HepG2 (cell line): ENCODE data around the gene TTC31. TPM values are rescaled to one million over a fixed set of nuclear protein-coding genes. Genes with fewer than 3 reads are reported as not detected.
A peak's percentile ranks its signal among the peaks of the same experiment; 100 is the strongest.

ENCODE experiments used
- CBFB ChIP-seq: sonication (generic); formaldehyde crosslinking; IDR thresholded peaks from 2 replicates; pipeline ENCODE4 v1.4.0; 2020; ENCODE audit warnings: missing genetic modification reagents
- DPF2 ChIP-seq: sonication (generic); formaldehyde crosslinking; IDR thresholded peaks from 2 replicates; pipeline ENCODE4 v1.4.0; 2020; ENCODE audit warnings: mild to moderate bottlenecking, low read depth, missing genetic modification reagents, borderline replicate concordance
- DR1 ChIP-seq: sonication (generic); formaldehyde crosslinking; IDR thresholded peaks from 2 replicates; pipeline ENCODE4 v1.8.0; 2021; ENCODE audit warnings: mild to moderate bottlenecking, missing genetic modification reagents, inconsistent platforms
- IKZF4 ChIP-seq: sonication (generic); formaldehyde crosslinking; IDR thresholded peaks from 2 replicates; pipeline ENCODE4 v1.5.1; 2020; ENCODE audit warnings: borderline replicate concordance, mild to moderate bottlenecking, low read depth, missing genetic modification reagents; ENCODE audit errors: not compliant biosample characterization
- ISX ChIP-seq: sonication (generic); formaldehyde crosslinking; conservative IDR thresholded peaks from 2 replicates; pipeline ENCODE4 v1.5.0; 2020; ENCODE audit warnings: missing genetic modification reagents
- MAFK ChIP-seq, 2 experiments: IDR thresholded peaks in 1 of 2; conservative IDR thresholded peaks in 1 of 2; 2 replicates each; pipeline ENCODE4 v1.6.1; 2011; ENCODE audit warnings: improper control_type of control experiment in 2 of 2, low read length in 2 of 2
- MTF1 ChIP-seq: sonication (generic); formaldehyde crosslinking; IDR thresholded peaks from 2 replicates; pipeline ENCODE4 v1.5.0; 2020; ENCODE audit warnings: missing genetic modification reagents
- PAWR ChIP-seq: sonication (generic); formaldehyde crosslinking; IDR thresholded peaks from 2 replicates; pipeline ENCODE4 v1.4.0; 2020; ENCODE audit warnings: missing genetic modification reagents, mild to moderate bottlenecking, borderline replicate concordance
- PHF21A ChIP-seq: sonication (generic); formaldehyde crosslinking; IDR thresholded peaks from 2 replicates; pipeline ENCODE4 v1.5.0; 2020; ENCODE audit warnings: mild to moderate bottlenecking, missing genetic modification reagents
- PITX1 ChIP-seq: sonication (generic); formaldehyde crosslinking; IDR thresholded peaks from 2 replicates; pipeline ENCODE4 v1.5.1; 2020; ENCODE audit warnings: mild to moderate bottlenecking, missing genetic modification reagents
- RFXAP ChIP-seq: sonication (generic); formaldehyde crosslinking; IDR thresholded peaks from 2 replicates; pipeline ENCODE4 v1.4.0; 2020; ENCODE audit warnings: missing genetic modification reagents, borderline replicate concordance
- TGIF2 ChIP-seq: IDR thresholded peaks from 2 replicates; pipeline ENCODE4 v1.6.1; 2016; ENCODE audit warnings: control low read depth, missing compliant biosample characterization
- ZNF644 ChIP-seq: IDR thresholded peaks from 2 replicates; pipeline ENCODE4 v1.6.1; 2016; ENCODE audit warnings: low read depth
- ZNF746 ChIP-seq: sonication (generic); formaldehyde crosslinking; IDR thresholded peaks from 2 replicates; pipeline ENCODE4 v1.8.0; 2022; ENCODE audit warnings: mild to moderate bottlenecking, missing genetic modification reagents
- ZSCAN21 ChIP-seq: sonication (generic); formaldehyde crosslinking; IDR thresholded peaks from 2 replicates; pipeline ENCODE4 v1.8.0; 2022; ENCODE audit warnings: mild to moderate bottlenecking, missing genetic modification reagents, moderate library complexity, borderline replicate concordance
- polyA plus RNA-seq, 8 experiments: library from polyadenylated mRNA; depleted of rRNA in 3 of 8; stranded (reverse) in 7 of 8; unstranded in 1 of 8; fragments of >200 nt; fragmentation: Illumina TruSeq in 4 of 8; extraction: Trizol in 4 of 8; gene quantifications; 2 replicates each; pipeline versions ENCODE4 v1.2.1 to v1.2.3, GENCODE V29; 2011 to 2016; ENCODE audit warnings: low read depth in 4 of 8, missing spikeins in 1 of 8, mixed read lengths in 1 of 8; ENCODE audit not compliant: insufficient read depth in 1 of 8
- total RNA-seq, 5 experiments: library from RNA; depleted of rRNA; stranded (reverse); fragments of >200 nt; fragmentation: Illumina TruSeq; extraction: Trizol; gene quantifications; 2 replicates each; pipeline ENCODE4 v1.2.3, GENCODE V29; 2016; ENCODE audit warnings: low read depth in 1 of 5
- TF ChIP-seq, protein P1 (sequence below), 2 experiments: sonication (generic) in 1 of 2; formaldehyde crosslinking in 1 of 2; IDR thresholded peaks; 2 replicates each; pipeline versions ENCODE4 v1.5.1 to v1.6.1; 2011 to 2020; ENCODE audit warnings: borderline replicate concordance in 1 of 2, low read depth in 1 of 2, low read length in 1 of 2, mild to moderate bottlenecking in 1 of 2, missing genetic modification reagents in 1 of 2, moderate library complexity in 1 of 2
- TF ChIP-seq, protein P2 (sequence below): sonication (generic); formaldehyde crosslinking; IDR thresholded peaks from 2 replicates; pipeline ENCODE4 v1.4.0; 2020; ENCODE audit warnings: mild to moderate bottlenecking, missing genetic modification reagents
- TF ChIP-seq, protein P3 (sequence below): sonication (generic); formaldehyde crosslinking; IDR thresholded peaks from 2 replicates; pipeline ENCODE4 v1.5.1; 2020; ENCODE audit warnings: missing genetic modification reagents, mild to moderate bottlenecking, borderline replicate concordance
- TF ChIP-seq, protein P4 (sequence below): sonication (generic); formaldehyde crosslinking; IDR thresholded peaks from 2 replicates; pipeline ENCODE4 v1.5.0; 2020; ENCODE audit warnings: missing genetic modification reagents

TTC31 gene
- total and polyA plus RNA-seq, 2 of the 13 experiments (the other 11 are each of a cell fraction or from before 2014, with no cell fraction given) = 28.3 to 39.5 TPM

DNA sequence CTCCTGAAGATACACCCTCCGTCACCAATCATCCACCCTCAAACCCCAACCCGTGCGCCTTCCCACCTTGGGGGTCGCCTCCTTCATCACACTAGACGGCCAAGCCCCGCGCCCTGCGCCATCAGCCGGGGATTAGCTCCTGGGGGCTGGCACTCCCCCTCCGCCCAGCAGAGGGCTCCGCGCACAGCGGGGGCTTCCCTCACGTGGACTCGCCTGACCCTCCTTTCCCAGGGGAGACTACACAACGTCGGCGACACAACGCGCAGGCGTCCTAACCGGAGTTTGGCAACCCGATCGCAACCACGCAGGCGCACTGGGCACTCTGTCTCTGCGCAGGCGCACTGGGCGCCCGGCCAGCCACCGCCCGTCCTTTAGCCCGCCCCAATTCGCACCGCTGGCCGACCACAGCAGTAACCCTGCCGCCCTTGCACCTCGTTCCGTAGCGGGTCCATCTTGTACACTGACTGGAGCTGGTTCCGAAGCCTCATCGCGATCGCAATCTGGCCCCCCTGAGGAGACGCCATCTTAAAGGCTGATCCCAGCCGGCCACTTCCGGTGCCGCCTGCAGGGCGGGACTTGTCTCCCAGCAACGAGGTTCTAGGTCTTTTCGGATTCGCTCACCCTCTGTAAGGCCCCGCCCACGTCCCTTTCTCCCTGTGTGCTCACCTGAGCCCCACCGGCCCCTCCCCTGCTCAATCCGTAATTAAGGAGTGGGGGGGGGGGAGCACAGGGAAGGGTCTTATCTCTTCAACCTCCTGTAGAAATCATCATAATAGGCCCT, 24.5 kb downstream of the TTC31 start, which contains the start of gene PCGF1 (continued):
- TF ChIP-seq, protein P1, sequence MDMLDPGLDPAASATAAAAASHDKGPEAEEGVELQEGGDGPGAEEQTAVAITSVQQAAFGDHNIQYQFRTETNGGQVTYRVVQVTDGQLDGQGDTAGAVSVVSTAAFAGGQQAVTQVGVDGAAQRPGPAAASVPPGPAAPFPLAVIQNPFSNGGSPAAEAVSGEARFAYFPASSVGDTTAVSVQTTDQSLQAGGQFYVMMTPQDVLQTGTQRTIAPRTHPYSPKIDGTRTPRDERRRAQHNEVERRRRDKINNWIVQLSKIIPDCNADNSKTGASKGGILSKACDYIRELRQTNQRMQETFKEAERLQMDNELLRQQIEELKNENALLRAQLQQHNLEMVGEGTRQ (IDR thresholded peaks at IDR 0.05; ENCODE audit: low read depth, low read length) = peak; percentile 82
- TF ChIP-seq, protein P1 (CRISPR knock-in tag; IDR thresholded peaks at IDR 0.05; ENCODE audit: borderline replicate concordance) = peak; percentile 81
- no peak for TF ChIP-seq MAFK (conservative IDR thresholded peaks at IDR 0.05 in 1 of 2, IDR thresholded peaks at IDR 0.05 in 1 of 2; ENCODE audit: low read length in 2 of 2)
- TF ChIP-seq, protein P2, sequence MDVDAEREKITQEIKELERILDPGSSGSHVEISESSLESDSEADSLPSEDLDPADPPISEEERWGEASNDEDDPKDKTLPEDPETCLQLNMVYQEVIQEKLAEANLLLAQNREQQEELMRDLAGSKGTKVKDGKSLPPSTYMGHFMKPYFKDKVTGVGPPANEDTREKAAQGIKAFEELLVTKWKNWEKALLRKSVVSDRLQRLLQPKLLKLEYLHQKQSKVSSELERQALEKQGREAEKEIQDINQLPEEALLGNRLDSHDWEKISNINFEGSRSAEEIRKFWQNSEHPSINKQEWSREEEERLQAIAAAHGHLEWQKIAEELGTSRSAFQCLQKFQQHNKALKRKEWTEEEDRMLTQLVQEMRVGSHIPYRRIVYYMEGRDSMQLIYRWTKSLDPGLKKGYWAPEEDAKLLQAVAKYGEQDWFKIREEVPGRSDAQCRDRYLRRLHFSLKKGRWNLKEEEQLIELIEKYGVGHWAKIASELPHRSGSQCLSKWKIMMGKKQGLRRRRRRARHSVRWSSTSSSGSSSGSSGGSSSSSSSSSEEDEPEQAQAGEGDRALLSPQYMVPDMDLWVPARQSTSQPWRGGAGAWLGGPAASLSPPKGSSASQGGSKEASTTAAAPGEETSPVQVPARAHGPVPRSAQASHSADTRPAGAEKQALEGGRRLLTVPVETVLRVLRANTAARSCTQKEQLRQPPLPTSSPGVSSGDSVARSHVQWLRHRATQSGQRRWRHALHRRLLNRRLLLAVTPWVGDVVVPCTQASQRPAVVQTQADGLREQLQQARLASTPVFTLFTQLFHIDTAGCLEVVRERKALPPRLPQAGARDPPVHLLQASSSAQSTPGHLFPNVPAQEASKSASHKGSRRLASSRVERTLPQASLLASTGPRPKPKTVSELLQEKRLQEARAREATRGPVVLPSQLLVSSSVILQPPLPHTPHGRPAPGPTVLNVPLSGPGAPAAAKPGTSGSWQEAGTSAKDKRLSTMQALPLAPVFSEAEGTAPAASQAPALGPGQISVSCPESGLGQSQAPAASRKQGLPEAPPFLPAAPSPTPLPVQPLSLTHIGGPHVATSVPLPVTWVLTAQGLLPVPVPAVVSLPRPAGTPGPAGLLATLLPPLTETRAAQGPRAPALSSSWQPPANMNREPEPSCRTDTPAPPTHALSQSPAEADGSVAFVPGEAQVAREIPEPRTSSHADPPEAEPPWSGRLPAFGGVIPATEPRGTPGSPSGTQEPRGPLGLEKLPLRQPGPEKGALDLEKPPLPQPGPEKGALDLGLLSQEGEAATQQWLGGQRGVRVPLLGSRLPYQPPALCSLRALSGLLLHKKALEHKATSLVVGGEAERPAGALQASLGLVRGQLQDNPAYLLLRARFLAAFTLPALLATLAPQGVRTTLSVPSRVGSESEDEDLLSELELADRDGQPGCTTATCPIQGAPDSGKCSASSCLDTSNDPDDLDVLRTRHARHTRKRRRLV (CRISPR knock-in tag) = peak; percentile 62
- peak; percentile 97 for TF ChIP-seq PITX1
- peak; percentile 49 for TF ChIP-seq PHF21A (CRISPR knock-in tag)
- TF ChIP-seq, protein P3, sequence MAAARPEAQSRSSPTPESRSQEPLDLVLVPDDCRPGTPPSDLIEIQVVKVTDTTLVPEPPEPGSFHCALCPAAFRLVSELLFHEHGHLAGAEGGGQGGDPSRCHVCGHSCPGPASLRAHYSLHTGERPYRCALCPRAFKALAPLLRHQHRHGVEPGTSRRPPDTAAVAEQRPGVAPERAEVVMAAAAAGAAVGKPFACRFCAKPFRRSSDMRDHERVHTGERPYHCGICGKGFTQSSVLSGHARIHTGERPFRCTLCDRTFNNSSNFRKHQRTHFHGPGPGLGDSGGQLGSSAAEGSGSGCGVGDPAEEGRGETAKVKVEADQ (CRISPR knock-in tag) = peak; percentile 93
- TF ChIP-seq TGIF2 (CRISPR knock-in tag) = peak; percentile 82
- TF ChIP-seq ZSCAN21 (CRISPR knock-in tag) = peak; percentile 76; the same call in 1 of the 2 replicates
- peak; percentile 85 for TF ChIP-seq CBFB (CRISPR knock-in tag)
- peak; percentile 41 for TF ChIP-seq IKZF4
- peak; percentile 95 for TF ChIP-seq RFXAP (CRISPR knock-in tag)
- TF ChIP-seq ZNF644 (CRISPR knock-in tag) = 0 out of 2 replicates have a peak, but pooled peaks have one; percentile 42
- no peak for TF ChIP-seq ISX
- TF ChIP-seq ZNF746 (CRISPR knock-in tag) = peak; percentile 21; the same call in 1 of the 2 replicates
- no peak for TF ChIP-seq MTF1 (CRISPR knock-in tag)
- TF ChIP-seq, protein P4, sequence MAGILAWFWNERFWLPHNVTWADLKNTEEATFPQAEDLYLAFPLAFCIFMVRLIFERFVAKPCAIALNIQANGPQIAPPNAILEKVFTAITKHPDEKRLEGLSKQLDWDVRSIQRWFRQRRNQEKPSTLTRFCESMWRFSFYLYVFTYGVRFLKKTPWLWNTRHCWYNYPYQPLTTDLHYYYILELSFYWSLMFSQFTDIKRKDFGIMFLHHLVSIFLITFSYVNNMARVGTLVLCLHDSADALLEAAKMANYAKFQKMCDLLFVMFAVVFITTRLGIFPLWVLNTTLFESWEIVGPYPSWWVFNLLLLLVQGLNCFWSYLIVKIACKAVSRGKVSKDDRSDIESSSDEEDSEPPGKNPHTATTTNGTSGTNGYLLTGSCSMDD = no peak; the same call in 1 of the 2 replicates
- 0 out of 2 replicates have a peak, but pooled peaks have one; percentile 37 for TF ChIP-seq PAWR
- TF ChIP-seq DPF2 (CRISPR knock-in tag) = 0 out of 2 replicates have a peak, but pooled peaks have one; percentile 48
- peak; percentile 64 for TF ChIP-seq DR1 (CRISPR knock-in tag)
